ENCODE results near the gene PRRC2A. TPM values are rescaled to one million over a fixed set of nuclear protein-coding genes. Genes with fewer than 3 reads are reported as not detected.

PRRC2A gene
- total RNA-seq, 1 experiment from 2014 or later, result 383 TPM

DNA sequence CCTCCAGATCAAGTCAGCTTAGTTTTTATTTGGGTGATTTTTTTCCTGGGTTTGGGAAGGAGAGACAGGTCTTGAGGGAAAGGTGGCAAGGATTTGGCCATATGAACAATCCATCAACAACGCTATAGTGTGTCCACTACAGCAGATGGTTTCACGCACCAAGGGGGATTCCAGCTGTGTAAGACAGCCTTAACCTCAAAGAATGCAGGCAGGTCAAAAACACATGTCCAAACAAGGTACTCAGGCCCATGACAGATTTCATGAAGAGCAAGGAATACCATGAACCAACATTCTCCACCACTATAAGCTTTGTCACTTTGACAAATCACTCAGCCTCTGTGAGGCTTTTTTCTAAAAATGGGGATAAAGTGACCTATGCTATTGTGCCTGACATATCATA, 3.5 kb upstream of the PRRC2A start:
- DNase-seq, result no peak
- no peaks in the 10 kb centered on the region for H3K27me3 Mint-ChIP-seq (ENCODE audit: low read depth)
- Histone ChIP-seq H3K23ac (ENCODE audit: insufficient read length, low read depth, low read length) (no peak overlapping the region), H2BK15ac (ENCODE audit: low read depth, low read length) (no peak overlapping the region), H4K8ac (replicated peaks; ENCODE audit: insufficient read length, low read depth, low read length) (no peak overlapping the region), H3K4me1 (ENCODE audit: insufficient read depth, low read length) (peaks cover 14% of the 10 kb centered on the region; the same call in 1 of the 2 replicates), H2BK12ac (ENCODE audit: insufficient read length, low read depth, low read length) (no peak overlapping the region), H2AK5ac (ENCODE audit: insufficient read length, low read length) (no peak overlapping the region), H3K27me3 (ENCODE audit: insufficient read depth, low read length) (no peaks in the 10 kb centered on the region), H3K79me1 (ENCODE audit: insufficient read depth, low read depth, low read length, poor library complexity, severe bottlenecking) (no peaks in the 10 kb centered on the region), H4K20me1 (ENCODE audit: control insufficient read depth, insufficient read depth, insufficient read length) (no peaks in the 10 kb centered on the region), H3K9ac (ENCODE audit: extremely low read depth, insufficient read length, low read length) (no peak overlapping the region), H3K4me2 (ENCODE audit: insufficient read depth, insufficient read length, low read length) (no peak overlapping the region), H3K14ac (ENCODE audit: insufficient read depth, low read length) (no peak overlapping the region), H3K4ac (ENCODE audit: low read depth, low read length) (no peak overlapping the region), H2AFZ (ENCODE audit: low read length) (no peak overlapping the region), H2BK20ac (ENCODE audit: low read depth, low read length, poor library complexity, severe bottlenecking) (no peak overlapping the region), H3K18ac (ENCODE audit: insufficient read length, low read depth, low read length) (no peak overlapping the region), H3K23me2 (ENCODE audit: insufficient read length, low read depth, low read length, poor library complexity, severe bottlenecking) (peaks cover 6% of the 10 kb centered on the region), H2BK120ac (ENCODE audit: low read depth, low read length, poor library complexity, severe bottlenecking) (no peak overlapping the region), H3K79me2 (ENCODE audit: insufficient read depth, low read length) (peaks cover 9% of the 10 kb centered on the region), H3K9me3 (ENCODE audit: control insufficient read depth, low read depth, low read length) (no peaks in the 10 kb centered on the region), H2BK5ac (ENCODE audit: insufficient read length, low read length) (no peak overlapping the region), H3K56ac (ENCODE audit: insufficient read length, low read depth, low read length) (no peak overlapping the region), H3T11ph (ENCODE audit: low read length) (no peak overlapping the region), H3K27ac (ENCODE audit: insufficient read length, low read depth, low read length) (no peak overlapping the region), H4K5ac (ENCODE audit: insufficient read length, low read depth, low read length) (no peak overlapping the region), H4K91ac (ENCODE audit: insufficient read length, low read depth, low read length) (no peak overlapping the region)
- peaks cover 9 to 10% (median 10%) of the 10 kb centered on the region in 3 experiments for H3K36me3 Mint-ChIP-seq (ENCODE audit: insufficient read depth in 1 of 3, low read depth in 3 of 3)
- peaks cover 24 to 30% of the 10 kb centered on the region in 2 experiments for H3K4me1 Mint-ChIP-seq
- no peak overlapping the region for H3K4me3 Mint-ChIP-seq
- WGBS (ENCODE audit: extremely low coverage, insufficient read length, low lambda C conversion rate), result no CpG with 5 or more reads among the region's 2 CpGs
- no peak overlapping the region; a peak in 2 of 7 replicates for H3K27ac Mint-ChIP-seq
- no peaks in the 10 kb centered on the region; a peak in 1 of 5 replicates for H3K9me3 Mint-ChIP-seq
- TF ChIP-seq, protein P1, sequence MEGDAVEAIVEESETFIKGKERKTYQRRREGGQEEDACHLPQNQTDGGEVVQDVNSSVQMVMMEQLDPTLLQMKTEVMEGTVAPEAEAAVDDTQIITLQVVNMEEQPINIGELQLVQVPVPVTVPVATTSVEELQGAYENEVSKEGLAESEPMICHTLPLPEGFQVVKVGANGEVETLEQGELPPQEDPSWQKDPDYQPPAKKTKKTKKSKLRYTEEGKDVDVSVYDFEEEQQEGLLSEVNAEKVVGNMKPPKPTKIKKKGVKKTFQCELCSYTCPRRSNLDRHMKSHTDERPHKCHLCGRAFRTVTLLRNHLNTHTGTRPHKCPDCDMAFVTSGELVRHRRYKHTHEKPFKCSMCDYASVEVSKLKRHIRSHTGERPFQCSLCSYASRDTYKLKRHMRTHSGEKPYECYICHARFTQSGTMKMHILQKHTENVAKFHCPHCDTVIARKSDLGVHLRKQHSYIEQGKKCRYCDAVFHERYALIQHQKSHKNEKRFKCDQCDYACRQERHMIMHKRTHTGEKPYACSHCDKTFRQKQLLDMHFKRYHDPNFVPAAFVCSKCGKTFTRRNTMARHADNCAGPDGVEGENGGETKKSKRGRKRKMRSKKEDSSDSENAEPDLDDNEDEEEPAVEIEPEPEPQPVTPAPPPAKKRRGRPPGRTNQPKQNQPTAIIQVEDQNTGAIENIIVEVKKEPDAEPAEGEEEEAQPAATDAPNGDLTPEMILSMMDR (conservative IDR thresholded peaks at IDR 0.05), result no peak

Measured in H9 (cell line).